Neural cell (in vitro differentiated cells): ENCODE measurements around the gene XKRX. TPM values are rescaled to one million over a fixed set of nuclear protein-coding genes. Genes with fewer than 3 reads are reported as not detected.

Experiments used
- H2AFZ ChIP-seq: fragments of 200-600, 300-800 bp; sonication (generic), shearing (Covaris generic); 2 replicates; pipeline ENCODE4 v1.6.0; 2014; ENCODE audit warnings: low read depth, mild to moderate bottlenecking, antibody characterized with exemption, low read length, moderate library complexity
- H3F3A ChIP-seq: fragments of 200-600 bp; shearing (Covaris generic); 2 replicates; pipeline ENCODE4 v1.6.1; 2016; ENCODE audit warnings: mild to moderate bottlenecking, moderate library complexity, mixed read lengths, antibody characterized with exemption, low read length; ENCODE audit not compliant: insufficient read depth, poor library complexity, severe bottlenecking
- H3K27ac ChIP-seq: fragments of 200-600, 300-800 bp; sonication (generic), shearing (Covaris generic); 2 replicates; pipeline ENCODE4 v1.5.1; 2014; ENCODE audit warnings: mild to moderate bottlenecking, low read length, moderate library complexity
- H3K27me3 ChIP-seq: fragments of 300-800, 200-600 bp; sonication (generic), shearing (Covaris generic); 2 replicates; pipeline ENCODE4 v1.6.0; 2014; ENCODE audit warnings: mild to moderate bottlenecking, low read depth, low read length, moderate library complexity; ENCODE audit not compliant: insufficient read depth
- H3K36me3 ChIP-seq: fragments of 300-800, 200-600 bp; sonication (generic), shearing (Covaris generic); 2 replicates; pipeline ENCODE4 v1.5.1; 2014; ENCODE audit warnings: mild to moderate bottlenecking, antibody characterized with exemption, low read length, moderate library complexity; ENCODE audit not compliant: insufficient read depth
- H3K4me2 ChIP-seq: fragments of 300-800, 200-600 bp; sonication (generic), shearing (Covaris generic); 2 replicates; pipeline ENCODE4 v1.6.0; 2014; ENCODE audit warnings: mild to moderate bottlenecking, low read length
- H3K4me3 ChIP-seq: fragments of 300-800, 200-600 bp; sonication (generic), shearing (Covaris generic); 2 replicates; pipeline ENCODE4 v1.5.1; 2014; ENCODE audit warnings: mild to moderate bottlenecking, low read length, moderate library complexity
- H3K79me2 ChIP-seq: fragments of 200-600 bp; shearing (Covaris generic); replicated peaks from 2 replicates; pipeline ENCODE4 v1.6.0; 2014; ENCODE audit warnings: mild to moderate bottlenecking, low read length, moderate library complexity; ENCODE audit not compliant: insufficient read depth
- H3K9ac ChIP-seq: fragments of 300-800, 200-600 bp; sonication (generic), shearing (Covaris generic); 2 replicates; pipeline ENCODE4 v1.6.1; 2016; ENCODE audit warnings: mild to moderate bottlenecking, low read length, mixed read lengths
- H3K9me2 ChIP-seq: fragments of 200-600 bp; shearing (Covaris generic); 2 replicates; pipeline ENCODE4 v1.6.1; 2016; ENCODE audit warnings: mild to moderate bottlenecking, low read length, mixed read lengths; ENCODE audit not compliant: insufficient read depth
- H3K9me3 ChIP-seq: fragments of 200-600, 300-800 bp; sonication (generic), shearing (Covaris generic); 2 replicates; pipeline ENCODE4 v1.6.1; 2016; ENCODE audit warnings: mild to moderate bottlenecking, mixed run types, low read length, moderate library complexity, mixed read lengths
- H4K20me1 ChIP-seq: fragments of 200-600 bp; shearing (Covaris generic); 2 replicates; pipeline ENCODE4 v1.6.1; 2016; ENCODE audit warnings: mild to moderate bottlenecking, mixed run types; ENCODE audit not compliant: insufficient read depth
- EP300 ChIP-seq: fragments of 450-650 bp; conservative IDR thresholded peaks from 2 replicates; pipeline ENCODE4 v1.6.1; 2014; ENCODE audit warnings: antibody characterized with exemption, mild to moderate bottlenecking, moderate library complexity; ENCODE audit not compliant: poor library complexity, severe bottlenecking
- EZH2 ChIP-seq: fragments of 200-600, 300-800 bp; shearing (Covaris generic), sonication (generic); IDR thresholded peaks from 2 replicates; pipeline ENCODE4 v1.6.1; 2014; ENCODE audit warnings: antibody characterized with exemption, low read length, borderline replicate concordance, mild to moderate bottlenecking; ENCODE audit not compliant: insufficient read depth, poor library complexity, severe bottlenecking
- MXI1 ChIP-seq: fragments of 450-650 bp; conservative IDR thresholded peaks from 2 replicates; pipeline ENCODE4 v1.6.1; 2014; ENCODE audit warnings: antibody characterized with exemption, mild to moderate bottlenecking; ENCODE audit not compliant: poor library complexity, severe bottlenecking
- POLR2AphosphoS5 ChIP-seq: IDR thresholded peaks from 2 replicates; pipeline ENCODE4 v1.6.1; 2012
- RAD21 ChIP-seq: fragments of 450-650 bp; conservative IDR thresholded peaks from 2 replicates; pipeline ENCODE4 v1.6.1; 2014; ENCODE audit warnings: antibody characterized with exemption, mild to moderate bottlenecking, moderate library complexity
- SMC3 ChIP-seq: fragments of 450-650 bp; conservative IDR thresholded peaks from 2 replicates; pipeline ENCODE4 v1.6.1; 2014; ENCODE audit warnings: antibody characterized with exemption, mild to moderate bottlenecking, moderate library complexity; ENCODE audit not compliant: poor library complexity
- TAF1 ChIP-seq: IDR thresholded peaks from 2 replicates; pipeline ENCODE4 v1.6.1; 2012; ENCODE audit warnings: low read depth
- polyA plus RNA-seq: library from polyadenylated mRNA; depleted of rRNA; stranded (reverse); fragments of >200 nt; gene quantifications from 2 replicates; pipeline ENCODE4 v1.2.3, GENCODE V29; 2014
- TF ChIP-seq, protein P1 (sequence below): IDR thresholded peaks from 2 replicates; pipeline ENCODE4 v1.6.1; 2012; ENCODE audit warnings: borderline replicate concordance
- TF ChIP-seq, protein P2 (sequence below): fragments of 450-650 bp; IDR thresholded peaks from 2 replicates; pipeline ENCODE4 v1.5.1; 2014; ENCODE audit warnings: antibody characterized with exemption, mild to moderate bottlenecking, moderate library complexity; ENCODE audit not compliant: poor library complexity, severe bottlenecking

Gene XKRX
- polyA plus RNA-seq, 1 donor from 2014 or later, result not detected

DNA sequence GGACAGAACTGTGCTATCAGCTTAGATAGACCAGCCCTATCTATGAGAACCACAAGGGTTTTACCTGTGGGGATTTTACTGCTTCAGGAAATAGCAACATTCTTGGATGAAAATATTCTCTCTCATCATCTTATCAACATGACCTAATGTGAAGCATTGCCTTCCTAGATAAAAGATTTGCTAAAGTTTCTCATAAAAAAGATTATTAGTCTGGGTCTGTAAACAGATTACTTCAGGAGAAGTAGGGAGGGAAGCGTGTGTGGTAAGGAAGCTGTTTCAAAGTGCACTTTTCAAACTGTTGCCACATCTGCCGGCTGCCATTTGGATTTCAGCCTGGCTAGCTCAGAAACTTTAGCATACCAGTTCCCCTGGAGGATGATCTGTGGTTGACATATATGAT is 54.4 kb downstream of the XKRX start, which contains the start of gene NOX1:
TSS of gene NOX1 (minus strand) at position 35 of the 400 bp plus-strand sequence. CDS start 220 bp downstream, outside the sequence.
- H4K20me1 ChIP-seq, result no peaks in the 10 kb centered on the region
- TF ChIP-seq EP300, result no peak
- TF ChIP-seq EZH2, result no peak
- TF ChIP-seq, protein P1, sequence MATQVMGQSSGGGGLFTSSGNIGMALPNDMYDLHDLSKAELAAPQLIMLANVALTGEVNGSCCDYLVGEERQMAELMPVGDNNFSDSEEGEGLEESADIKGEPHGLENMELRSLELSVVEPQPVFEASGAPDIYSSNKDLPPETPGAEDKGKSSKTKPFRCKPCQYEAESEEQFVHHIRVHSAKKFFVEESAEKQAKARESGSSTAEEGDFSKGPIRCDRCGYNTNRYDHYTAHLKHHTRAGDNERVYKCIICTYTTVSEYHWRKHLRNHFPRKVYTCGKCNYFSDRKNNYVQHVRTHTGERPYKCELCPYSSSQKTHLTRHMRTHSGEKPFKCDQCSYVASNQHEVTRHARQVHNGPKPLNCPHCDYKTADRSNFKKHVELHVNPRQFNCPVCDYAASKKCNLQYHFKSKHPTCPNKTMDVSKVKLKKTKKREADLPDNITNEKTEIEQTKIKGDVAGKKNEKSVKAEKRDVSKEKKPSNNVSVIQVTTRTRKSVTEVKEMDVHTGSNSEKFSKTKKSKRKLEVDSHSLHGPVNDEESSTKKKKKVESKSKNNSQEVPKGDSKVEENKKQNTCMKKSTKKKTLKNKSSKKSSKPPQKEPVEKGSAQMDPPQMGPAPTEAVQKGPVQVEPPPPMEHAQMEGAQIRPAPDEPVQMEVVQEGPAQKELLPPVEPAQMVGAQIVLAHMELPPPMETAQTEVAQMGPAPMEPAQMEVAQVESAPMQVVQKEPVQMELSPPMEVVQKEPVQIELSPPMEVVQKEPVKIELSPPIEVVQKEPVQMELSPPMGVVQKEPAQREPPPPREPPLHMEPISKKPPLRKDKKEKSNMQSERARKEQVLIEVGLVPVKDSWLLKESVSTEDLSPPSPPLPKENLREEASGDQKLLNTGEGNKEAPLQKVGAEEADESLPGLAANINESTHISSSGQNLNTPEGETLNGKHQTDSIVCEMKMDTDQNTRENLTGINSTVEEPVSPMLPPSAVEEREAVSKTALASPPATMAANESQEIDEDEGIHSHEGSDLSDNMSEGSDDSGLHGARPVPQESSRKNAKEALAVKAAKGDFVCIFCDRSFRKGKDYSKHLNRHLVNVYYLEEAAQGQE, result no peak
- no peak for TF ChIP-seq TAF1
- no peak for TF ChIP-seq MXI1
- no peak for TF ChIP-seq RAD21
- no peak for TF ChIP-seq SMC3
- TF ChIP-seq, protein P2, sequence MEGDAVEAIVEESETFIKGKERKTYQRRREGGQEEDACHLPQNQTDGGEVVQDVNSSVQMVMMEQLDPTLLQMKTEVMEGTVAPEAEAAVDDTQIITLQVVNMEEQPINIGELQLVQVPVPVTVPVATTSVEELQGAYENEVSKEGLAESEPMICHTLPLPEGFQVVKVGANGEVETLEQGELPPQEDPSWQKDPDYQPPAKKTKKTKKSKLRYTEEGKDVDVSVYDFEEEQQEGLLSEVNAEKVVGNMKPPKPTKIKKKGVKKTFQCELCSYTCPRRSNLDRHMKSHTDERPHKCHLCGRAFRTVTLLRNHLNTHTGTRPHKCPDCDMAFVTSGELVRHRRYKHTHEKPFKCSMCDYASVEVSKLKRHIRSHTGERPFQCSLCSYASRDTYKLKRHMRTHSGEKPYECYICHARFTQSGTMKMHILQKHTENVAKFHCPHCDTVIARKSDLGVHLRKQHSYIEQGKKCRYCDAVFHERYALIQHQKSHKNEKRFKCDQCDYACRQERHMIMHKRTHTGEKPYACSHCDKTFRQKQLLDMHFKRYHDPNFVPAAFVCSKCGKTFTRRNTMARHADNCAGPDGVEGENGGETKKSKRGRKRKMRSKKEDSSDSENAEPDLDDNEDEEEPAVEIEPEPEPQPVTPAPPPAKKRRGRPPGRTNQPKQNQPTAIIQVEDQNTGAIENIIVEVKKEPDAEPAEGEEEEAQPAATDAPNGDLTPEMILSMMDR, result no peak
- TF ChIP-seq POLR2AphosphoS5, result no peak
- no peaks in the 10 kb centered on the region for H3K9me3 ChIP-seq
- no peak within 1 kb of the TSS for H3K27ac ChIP-seq
- H3K4me2 ChIP-seq, result no peak within 1 kb of the TSS
- H3K36me3 ChIP-seq, result no peaks in the 10 kb centered on the region
- H3K4me3 ChIP-seq, result no peak within 1 kb of the TSS
- no peaks in the 10 kb centered on the region for H3F3A ChIP-seq
- H3K79me2 ChIP-seq, result no peaks in the 10 kb centered on the region
- H2AFZ ChIP-seq, result no peak within 1 kb of the TSS
- H3K9me2 ChIP-seq, result no peaks in the 10 kb centered on the region
- no peaks in the 10 kb centered on the region for H3K27me3 ChIP-seq
- no peak within 1 kb of the TSS for H3K9ac ChIP-seq

DNA sequence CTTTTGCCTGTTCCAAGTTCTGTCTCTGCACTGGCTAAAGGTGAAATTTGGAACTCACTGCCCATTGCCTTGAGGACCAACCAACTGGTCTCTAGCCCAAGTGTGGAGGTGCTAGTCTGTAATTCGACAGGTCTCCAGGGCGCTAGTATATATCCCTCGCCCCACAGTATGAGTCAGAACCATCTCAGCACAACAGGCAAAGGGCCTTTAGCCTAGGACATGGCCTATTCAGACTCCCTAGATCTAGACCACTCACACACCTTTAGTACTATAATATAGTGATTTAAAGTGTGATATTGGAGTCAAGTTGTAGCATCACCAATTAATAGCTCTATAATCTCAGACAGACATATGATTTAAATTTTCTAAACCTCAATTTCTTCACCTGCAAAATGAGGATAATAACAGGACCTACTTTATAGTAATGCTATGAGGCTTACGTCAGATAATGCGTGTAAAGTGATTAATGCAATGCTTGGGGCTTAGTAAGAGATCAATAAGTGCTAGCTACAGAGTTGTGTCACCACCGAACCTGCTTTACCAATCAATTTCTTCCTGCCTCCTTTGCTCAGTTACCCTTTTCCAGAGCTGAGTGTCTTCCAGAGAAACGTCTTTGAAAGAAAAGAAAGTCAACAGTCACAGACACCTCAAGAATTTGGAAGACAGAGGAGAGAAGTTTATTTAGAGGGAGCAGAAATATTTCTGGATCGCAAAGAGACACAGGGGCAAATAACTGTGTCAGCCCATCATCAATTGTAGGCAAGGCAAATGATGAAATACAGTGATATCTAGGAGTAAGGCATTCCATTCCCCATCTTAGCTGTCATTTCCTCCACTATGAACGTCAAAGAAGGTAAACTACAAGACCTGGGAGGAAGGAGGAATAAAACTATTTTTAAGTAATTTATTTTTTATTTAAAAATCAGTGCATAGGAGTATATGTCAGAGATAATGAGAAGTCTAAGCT is 56.8 kb downstream of the XKRX start:
- Histone ChIP-seq H3K4me2 (no peak overlapping the region), H3K79me2 (no peaks in the 10 kb centered on the region), H2AFZ (no peak overlapping the region), H4K20me1 (no peaks in the 10 kb centered on the region), H3K9me3 (no peaks in the 10 kb centered on the region), H3K36me3 (no peaks in the 10 kb centered on the region), H3K9me2 (no peaks in the 10 kb centered on the region), H3K9ac (no peak overlapping the region), H3F3A (no peaks in the 10 kb centered on the region), H3K27me3 (no peaks in the 10 kb centered on the region), H3K4me3 (no peak overlapping the region), H3K27ac (no peak overlapping the region)
- TF ChIP-seq, protein P2, result no peak
- TF ChIP-seq EZH2 (no peak), SMC3 (no peak), POLR2AphosphoS5 (no peak), RAD21 (no peak), MXI1 (no peak)
- TF ChIP-seq, protein P1, result no peak
